GM12878 (cell line): ENCODE results near the gene CEACAM6. TPM values are rescaled to one million over a fixed set of nuclear protein-coding genes. Genes with fewer than 3 reads are reported as not detected.

Experiments used
- ATAC-seq: fragments of 200-7000 bp; cut with Tn5 transposase; 3 replicates; pipeline ENCODE4 v1.9.1; 2020; ENCODE audit warnings: mild to moderate bottlenecking, moderate library complexity
- BruUV-seq: library from RNA; stranded (reverse); fragments of 400-500 nt; replicated peaks from 2 replicates; lab custom pipeline; 2021; lab: Mats Ljungman, UMichigan
- CTCF ChIA-PET: fragments of 300-600 bp; sonication (Branson Sonifier 250); formaldehyde crosslinking; extraction: SDS; loops from one replicate; lab custom pipeline; 2021; ENCODE audit warnings: inconsistent platforms; lab: Yijun Ruan, JAX
- POLR2A ChIA-PET: fragments of 350-600 bp; formaldehyde crosslinking; extraction: SDS; loops from one replicate; lab custom pipeline; 2021; ENCODE audit warnings: inconsistent platforms; lab: Charles Lee
- RAD21 ChIA-PET: fragments of 300-600 bp; sonication (Branson Sonifier 250); formaldehyde crosslinking; loops from one replicate; lab custom pipeline; 2023; ENCODE audit warnings: antibody characterized with exemption; ENCODE audit not compliant: unreplicated experiment; lab: Charles Lee
- SMC1A ChIA-PET: fragments of 300-600 bp; sonication (Branson Sonifier 250); formaldehyde crosslinking; loops from one replicate; lab custom pipeline; 2023; ENCODE audit not compliant: unreplicated experiment, uncharacterized antibody; lab: Charles Lee
- DNase-seq: peaks from one replicate; pipeline ENCODE4 v3.0.0-alpha.2; 2011; ENCODE audit warnings: low read depth, low spot score
- FAIRE-seq: peaks from 3 replicates; lab custom pipeline; 2011; peaks lifted over from hg19 to GRCh38; lab: Jason Lieb, UNC
- H2AFZ ChIP-seq: 2 replicates; pipeline ENCODE4 v1.6.0; 2011; ENCODE audit warnings: low read depth, low read length, control low read depth; ENCODE audit not compliant: control insufficient read depth
- H3K27ac ChIP-seq: 2 replicates; pipeline ENCODE4 v1.5.1; 2011; ENCODE audit warnings: control low read depth; ENCODE audit not compliant: control insufficient read depth, insufficient read depth
- H3K27me3 ChIP-seq, 2 experiments: replicated peaks in 1 of 2; 2 replicates each; pipeline versions ENCODE4 v1.6.0 to v1.6.1; 2011; ENCODE audit warnings: low read length in 1 of 2; ENCODE audit not compliant: control insufficient read depth in 2 of 2, insufficient read depth in 2 of 2
- H3K36me3 ChIP-seq, 2 experiments: 2 replicates each; pipeline ENCODE4 v1.5.1; 2011; ENCODE audit warnings: low read length in 1 of 2; ENCODE audit not compliant: control insufficient read depth in 2 of 2, insufficient read depth in 2 of 2
- H3K4me1 ChIP-seq: 2 replicates; pipeline ENCODE4 v1.6.1; 2011; ENCODE audit warnings: mild to moderate bottlenecking, low read length, moderate library complexity, mixed read lengths; ENCODE audit not compliant: control insufficient read depth, insufficient read depth
- H3K4me2 ChIP-seq: 2 replicates; pipeline ENCODE4 v1.6.0; 2011; ENCODE audit warnings: control low read depth; ENCODE audit not compliant: control insufficient read depth, insufficient read depth
- H3K4me3 ChIP-seq: fragments of 200-600 bp; sonication (generic); 2 replicates; pipeline ENCODE4 v1.5.1; 2016
- H3K79me2 ChIP-seq: 2 replicates; pipeline ENCODE4 v1.6.0; 2011; ENCODE audit warnings: low read length; ENCODE audit not compliant: control insufficient read depth, insufficient read depth
- H3K9ac ChIP-seq: 2 replicates; pipeline ENCODE4 v1.8.0; 2011; ENCODE audit warnings: low read length, control low read depth, mixed read lengths; ENCODE audit not compliant: control insufficient read depth, insufficient read depth
- H3K9me3 ChIP-seq: replicated peaks from 3 replicates; pipeline ENCODE4 v1.5.1; 2011; ENCODE audit warnings: mild to moderate bottlenecking, low read length; ENCODE audit not compliant: control insufficient read depth, insufficient read depth
- H4K20me1 ChIP-seq: 2 replicates; pipeline ENCODE4 v1.6.0; 2011; ENCODE audit not compliant: control insufficient read depth, insufficient read depth
- CBX5 ChIP-seq: sonication (generic); IDR thresholded peaks from 2 replicates; pipeline ENCODE4 v1.6.1; 2016; ENCODE audit warnings: low read depth, moderate library complexity, mild to moderate bottlenecking, inconsistent platforms
- CEBPB ChIP-seq, 2 experiments: fragments of 150-350 bp in 1 of 2; IDR thresholded peaks; 2 replicates each; pipeline ENCODE4 v1.6.1; 2012 to 2014; ENCODE audit warnings: low read depth in 2 of 2, low read length in 2 of 2, borderline replicate concordance in 1 of 2, inconsistent platforms in 1 of 2
- E2F8 ChIP-seq: fragments of 450-650 bp; IDR thresholded peaks from 2 replicates; pipeline ENCODE4 v1.6.1; 2018; ENCODE audit warnings: mild to moderate bottlenecking, low read depth, moderate library complexity; ENCODE audit not compliant: partially characterized antibody
- FOXM1 ChIP-seq: IDR thresholded peaks from 2 replicates; pipeline ENCODE4 v1.6.1; 2012; ENCODE audit warnings: low read depth, mild to moderate bottlenecking, inconsistent platforms, low read length, moderate library complexity
- MEF2A ChIP-seq: IDR thresholded peaks from 2 replicates; pipeline ENCODE4 v1.6.1; 2011; ENCODE audit warnings: low read depth, mild to moderate bottlenecking, low read length, moderate library complexity; ENCODE audit not compliant: insufficient read depth
- MLLT1 ChIP-seq: fragments of 450-650 bp; IDR thresholded peaks from 2 replicates; pipeline ENCODE4 v1.6.1; 2016; ENCODE audit warnings: mild to moderate bottlenecking
- NR2C1 ChIP-seq: fragments of 450-650 bp; IDR thresholded peaks from 2 replicates; pipeline ENCODE4 v1.6.1; 2017; ENCODE audit warnings: antibody characterized with exemption, mild to moderate bottlenecking, moderate library complexity
- RAD51 ChIP-seq: fragments of 450-650 bp; IDR thresholded peaks from 2 replicates; pipeline ENCODE4 v1.6.1; 2016; ENCODE audit warnings: moderate library complexity, mild to moderate bottlenecking, inconsistent platforms
- SREBF1 ChIP-seq: IDR thresholded peaks from 2 replicates; pipeline ENCODE4 v1.6.1; 2012; ENCODE audit warnings: mild to moderate bottlenecking, low read length
- STAT3 ChIP-seq: IDR thresholded peaks from 2 replicates; pipeline ENCODE4 v1.6.1; 2011; ENCODE audit warnings: low read depth, low read length, improper control_type of control experiment
- YY1 ChIP-seq: IDR thresholded peaks from 2 replicates; pipeline ENCODE4 v1.6.1; 2011; ENCODE audit warnings: low read depth, mild to moderate bottlenecking, low read length
- ZNF592 ChIP-seq: fragments of 450-650 bp; IDR thresholded peaks from 2 replicates; pipeline ENCODE4 v1.6.1; 2017; ENCODE audit warnings: mild to moderate bottlenecking, moderate library complexity
- WGBS: methylation state at CpG from one replicate; pipeline ENCODE4 v1.1.6; 2016; ENCODE audit warnings: low lambda C conversion rate; ENCODE audit not compliant: insufficient replicate concordance, insufficient coverage; ENCODE audit errors: missing lambda C conversion rate; 5-methylcytosine and 5-hydroxymethylcytosine counted together
- in situ Hi-C: fragments of 300-500 bp; cut with MboI; formaldehyde crosslinking; loops from 9 replicates; pipeline ENCODE4 v1.14.3; 2018; ENCODE audit warnings: mixed read lengths
- intact Hi-C: fragments of 100-400 bp; cut with micrococcal nuclease; formaldehyde crosslinking; loops from one replicate; pipeline ENCODE4 v1.14.2; 2022; ENCODE audit not compliant: unreplicated experiment
- polyA plus RNA-seq, 11 experiments: library from polyadenylated mRNA; depleted of rRNA in 4 of 11; unstranded in 6 of 11; stranded (reverse) in 5 of 11; fragments of >200 nt; fragmentation: Nextera tagmentation in 4 of 11; fragmentation: Illumina TruSeq in 1 of 11; extraction: Ambion mirVana in 4 of 11; extraction: Trizol in 1 of 11; gene quantifications; 1 replicate in 1 of 11; 2 replicates in 10 of 11; pipeline versions ENCODE4 v1.2.1 to v1.2.3, GENCODE V29; 2011 to 2016; ENCODE audit warnings: inconsistent platforms in 2 of 11, missing spikeins in 2 of 11, low read depth in 1 of 11
- total RNA-seq, 4 experiments: library from RNA; depleted of rRNA in 3 of 4; stranded (reverse); fragments of >200 nt in 3 of 4; fragmentation: Illumina TruSeq in 1 of 4; extraction: Trizol in 1 of 4; gene quantifications; 2 replicates each; pipeline versions ENCODE4 v1.2.1 to v1.2.3, GENCODE V29; 2013 to 2021

Gene CEACAM6
- total and polyA plus RNA-seq, 10 of the 15 experiments (the other 5 are each of a cell fraction or from before 2014, with no cell fraction given) = 0.26 TPM; not detected in 9

- no peak for TF ChIP-seq YY1
- no peak for TF ChIP-seq MEF2A
- TF ChIP-seq MLLT1 = no peak
- no peak for TF ChIP-seq FOXM1
- TF ChIP-seq CBX5 = no peak
- no peak for TF ChIP-seq CEBPB (IDR thresholded peaks at IDR 0.05; ENCODE audit: borderline replicate concordance in 1 of 2, low read depth in 2 of 2, low read length in 2 of 2)
- no peak for TF ChIP-seq STAT3
- no peak for TF ChIP-seq ZNF592
- no peak for TF ChIP-seq NR2C1
- TF ChIP-seq RAD51 = no peak
- no peak for TF ChIP-seq SREBF1
- TF ChIP-seq E2F8 = no peak
- Histone ChIP-seq H3K79me2 (no peaks in the 10 kb centered on the region), H3K36me3 (no peaks in the 10 kb centered on the region), H3K4me1 (peaks cover 5% of the 10 kb centered on the region), H3K4me3 (no peak overlapping the region), H3K9ac (no peak overlapping the region), H3K9me3 (no peaks in the 10 kb centered on the region), H4K20me1 (no peaks in the 10 kb centered on the region), H3K4me2 (peak overlapping the region; percentile 61), H3K27ac (no peak overlapping the region), H3K27me3 (no peaks in the 10 kb centered on the region; a peak in 1 of 4 replicates), H2AFZ (no peak overlapping the region)
- ChIA-PET RAD21 (interaction anchor here (1.0 to 1.2 kb wide), 2 partner anchors 32 to 41 kb away, joined by 3 read pairs; no protein-coding TSS in a partner anchor), SMC1A (interaction anchor here (1.0 to 1.6 kb wide), 4 partner anchors 9 to 147 kb away, joined by 3 to 13 read pairs (median 4); no protein-coding TSS in a partner anchor), POLR2A (interaction anchor here (0.8 kb wide), 1 partner anchor 31 kb away, joined by 4 read pairs; no protein-coding TSS in a partner anchor), CTCF (interaction anchor here (0.6 to 4.3 kb wide), 14 partner anchors 9 to 174 kb away, joined by 3 to 71 read pairs (median 8); partner anchors contain the start of gene CEACAM3)
- intact Hi-C loops (loop anchor here (1.0 kb wide), 1 partner anchor 31 kb away; no protein-coding TSS in a partner anchor), in situ Hi-C loops (no loop called here)
- ATAC-seq (peak; percentile 69), DNase-seq (no peak), FAIRE-seq (peak; percentile 41)
- 3% methylated on average over 4 of the region's 4 CpGs for WGBS
- BruUV-seq = no TSS peak
Observed at GRCh38 chr19:41784743-41785142, 29.4 kb downstream of the CEACAM6 start.
